Activated B cell treated with CpG ODN at 0.5 μM for 24 hours (primary cell): ENCODE data around the gene PTGFRN. TPM values are rescaled to one million over a fixed set of nuclear protein-coding genes. Genes with fewer than 3 reads are reported as not detected.

Experiments used
- ATAC-seq: fragments of 200-7000 bp; cut with Tn5 transposase; one replicate; pipeline ENCODE4 v1.10.0; 2021; ENCODE audit warnings: low read depth, mild to moderate bottlenecking, moderate library complexity
- CTCF ChIA-PET: fragments of 350-600 bp; sonication (Branson Sonifier 250); formaldehyde crosslinking; loops from one replicate; lab custom pipeline; 2021; ENCODE audit warnings: antibody characterized with exemption; lab: Charles Lee
- POLR2A ChIA-PET: fragments of 350-600 bp; sonication (Branson Sonifier 250); formaldehyde crosslinking; loops from one replicate; lab custom pipeline; 2021; ENCODE audit warnings: antibody characterized with exemption; lab: Charles Lee
- DNase-seq: peaks from one replicate; pipeline ENCODE4 v3.0.0; 2022
- H3K27ac Mint-ChIP-seq: one replicate; pipeline ENCODE4 v1.8.0; 2020; ENCODE audit warnings: mixed read lengths
- H3K27me3 Mint-ChIP-seq: one replicate; pipeline ENCODE4 v1.8.0; 2021; ENCODE audit warnings: mixed read lengths
- H3K36me3 Mint-ChIP-seq: one replicate; pipeline ENCODE4 v1.8.0; 2021; ENCODE audit warnings: low read depth, mixed read lengths
- H3K4me1 Mint-ChIP-seq: one replicate; pipeline ENCODE4 v1.8.0; 2021; ENCODE audit warnings: mixed read lengths
- H3K4me3 Mint-ChIP-seq: one replicate; pipeline ENCODE4 v1.8.0; 2020; ENCODE audit warnings: mild to moderate bottlenecking, mixed read lengths
- H3K9me3 Mint-ChIP-seq: one replicate; pipeline ENCODE4 v1.8.0; 2020; ENCODE audit warnings: mixed read lengths
- CTCF ChIP-seq: fragments of 200-600 bp; IDR thresholded peaks from one replicate; pipeline ENCODE4 v1.8.0; 2022; ENCODE audit warnings: antibody characterized with exemption, mild to moderate bottlenecking
- intact Hi-C: fragments of 100-400 bp; cut with micrococcal nuclease; formaldehyde crosslinking; loops from one replicate; pipeline ENCODE4 v1.15.1; 2024
- total RNA-seq: library from RNA; stranded (reverse); gene quantifications from 2 replicates; pipeline ENCODE4 v1.2.3, GENCODE V29; 2022

Gene PTGFRN
- total RNA-seq, 1 donor from 2014 or later, result not detected

GRCh38 chr1:116916533-116917445, 7.1 kb downstream of the PTGFRN start:
- Mint-ChIP-seq H3K4me1 (no peaks in the 10 kb centered on the region), H3K27me3 (peaks cover 3% of the 10 kb centered on the region), H3K27ac (no peak overlapping the region), H3K4me3 (no peak overlapping the region), H3K36me3 (no peaks in the 10 kb centered on the region), H3K9me3 (no peaks in the 10 kb centered on the region)
- ChIA-PET POLR2A (no interaction called here), CTCF (no interaction called here)
- DNase-seq, result no peak
- no peak for ATAC-seq
- TF ChIP-seq CTCF, result no peak
- intact Hi-C loops, result no loop called here

DNA sequence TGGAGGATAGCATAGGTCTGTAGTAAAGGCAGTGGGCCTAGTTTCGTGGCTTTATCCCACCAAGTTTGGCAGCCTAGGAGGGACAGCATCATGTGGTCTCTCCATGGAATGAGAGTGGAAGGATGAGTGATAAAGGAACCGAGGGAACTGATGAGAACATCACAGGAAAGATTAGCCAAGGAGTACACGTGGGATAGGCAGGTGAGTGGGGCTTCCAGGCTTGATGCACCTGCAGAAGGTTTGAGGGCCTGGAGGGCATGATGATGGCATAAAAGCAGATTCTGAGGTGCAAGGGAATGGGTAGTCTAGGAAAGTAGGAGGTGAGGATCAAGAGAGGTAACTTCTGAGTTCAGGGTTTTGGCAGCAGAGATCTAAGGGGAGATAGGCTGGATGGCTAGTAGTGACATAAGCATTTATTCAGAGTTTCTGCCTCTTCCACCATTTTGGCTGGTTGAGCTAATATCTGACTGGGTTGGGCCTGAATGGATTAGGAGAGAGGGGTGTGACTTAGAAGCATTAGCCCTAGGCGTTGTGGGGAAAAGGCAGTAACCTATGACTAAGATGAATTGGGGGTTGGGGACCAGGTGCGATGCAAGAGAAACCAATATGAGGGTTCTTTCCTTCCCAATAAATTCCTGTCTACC, 9.1 kb downstream of the PTGFRN start:
- no peak for ATAC-seq
- Mint-ChIP-seq H3K36me3 (no peaks in the 10 kb centered on the region), H3K9me3 (no peaks in the 10 kb centered on the region), H3K27ac (no peak overlapping the region), H3K4me3 (no peak overlapping the region), H3K4me1 (no peaks in the 10 kb centered on the region), H3K27me3 (peaks cover 3% of the 10 kb centered on the region)
- CTCF ChIA-PET, result no interaction called here
- intact Hi-C loops, result no loop called here
- no peak for DNase-seq
- POLR2A ChIA-PET, result no interaction called here
- TF ChIP-seq CTCF, result no peak

DNA sequence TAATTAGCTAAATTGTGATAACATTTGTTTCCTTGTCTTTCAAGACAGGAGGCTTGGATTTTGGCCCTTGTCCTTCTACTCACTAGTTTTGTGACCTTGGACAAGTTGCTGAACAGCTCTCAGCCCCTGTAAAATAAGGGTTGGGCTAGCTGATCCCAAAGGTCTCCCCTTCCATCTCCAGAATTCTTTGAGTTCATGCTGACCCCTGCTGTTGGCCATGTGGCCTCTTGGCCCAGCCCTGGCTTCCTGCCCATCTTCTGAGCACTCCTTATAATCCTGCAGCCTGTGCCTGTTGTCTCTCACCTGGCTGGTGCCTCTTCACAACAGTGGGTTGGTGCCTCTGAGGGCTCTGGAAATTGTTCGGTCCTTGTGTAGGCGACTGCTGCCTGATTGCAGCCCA, 10.1 kb downstream of the PTGFRN start:
- ATAC-seq, result no peak
- no peak for TF ChIP-seq CTCF

GRCh38 chr1:116920211-116920610, 10.5 kb downstream of the PTGFRN start:
- CTCF ChIA-PET, result no interaction called here
- DNase-seq, result no peak
- TF ChIP-seq CTCF, result no peak

More for the DNA sequence above, 10.1 kb downstream of the PTGFRN start:
- Mint-ChIP-seq H3K9me3 (no peaks in the 10 kb centered on the region), H3K27me3 (peaks cover 3% of the 10 kb centered on the region), H3K27ac (no peak overlapping the region), H3K4me1 (no peaks in the 10 kb centered on the region), H3K36me3 (no peaks in the 10 kb centered on the region), H3K4me3 (no peak overlapping the region)
- intact Hi-C loops, result no loop called here
- CTCF ChIA-PET, result no interaction called here
- no peak for DNase-seq
- POLR2A ChIA-PET, result no interaction called here

DNA sequence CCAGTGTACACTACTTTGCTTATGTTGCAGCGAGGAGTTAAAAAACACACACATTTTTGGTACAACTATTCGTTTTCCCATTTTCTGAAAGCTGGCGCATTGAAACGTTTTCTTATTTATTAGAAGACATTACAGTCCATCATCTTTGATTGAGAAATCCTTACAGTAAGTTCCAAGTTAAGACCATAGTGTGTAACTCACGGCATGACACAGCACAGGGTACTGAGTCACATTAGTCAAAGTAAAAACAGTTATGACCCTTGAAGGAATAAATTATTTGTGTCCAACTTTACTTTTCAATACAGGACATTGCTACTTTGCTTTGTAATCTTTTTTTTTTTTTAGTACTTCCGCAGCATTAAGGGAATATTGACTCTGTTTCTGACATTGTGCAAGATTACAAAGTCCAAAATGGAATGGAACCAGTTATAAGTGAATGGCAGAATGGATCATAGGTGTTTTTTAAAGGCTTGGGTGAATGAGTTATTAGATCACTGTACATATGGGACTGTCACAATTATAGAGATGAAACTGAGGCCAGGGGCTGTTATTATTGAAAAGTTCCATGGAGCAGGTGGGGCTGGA, 11.7 kb downstream of the PTGFRN start:
- no peak for DNase-seq
- intact Hi-C loops, result no loop called here
- Mint-ChIP-seq H3K27me3 (peaks cover 6% of the 10 kb centered on the region), H3K4me1 (no peaks in the 10 kb centered on the region), H3K9me3 (no peaks in the 10 kb centered on the region), H3K4me3 (no peak overlapping the region), H3K27ac (no peak overlapping the region), H3K36me3 (no peaks in the 10 kb centered on the region)
- ATAC-seq, result no peak
- ChIA-PET CTCF (no interaction called here), POLR2A (no interaction called here)
- TF ChIP-seq CTCF, result no peak

More at GRCh38 chr1:116920211-116920610, 10.5 kb downstream of the PTGFRN start:
- Mint-ChIP-seq H3K36me3 (no peaks in the 10 kb centered on the region), H3K27ac (no peak overlapping the region), H3K4me1 (no peaks in the 10 kb centered on the region), H3K9me3 (no peaks in the 10 kb centered on the region), H3K4me3 (no peak overlapping the region), H3K27me3 (peaks cover 3% of the 10 kb centered on the region)
- intact Hi-C loops, result no loop called here
- no peak for ATAC-seq
- POLR2A ChIA-PET, result no interaction called here
